HG03565 (cell line): ENCODE results near the gene OSTF1.

Experiments
- ATAC-seq: cut with Tn5 transposase; IDR thresholded peaks from one replicate; pipeline ENCODE4 v1.9.1; 2021; ENCODE audit warnings: mild to moderate bottlenecking, moderate library complexity; ENCODE audit not compliant: unreplicated experiment

The OSTF1 gene

DNA sequence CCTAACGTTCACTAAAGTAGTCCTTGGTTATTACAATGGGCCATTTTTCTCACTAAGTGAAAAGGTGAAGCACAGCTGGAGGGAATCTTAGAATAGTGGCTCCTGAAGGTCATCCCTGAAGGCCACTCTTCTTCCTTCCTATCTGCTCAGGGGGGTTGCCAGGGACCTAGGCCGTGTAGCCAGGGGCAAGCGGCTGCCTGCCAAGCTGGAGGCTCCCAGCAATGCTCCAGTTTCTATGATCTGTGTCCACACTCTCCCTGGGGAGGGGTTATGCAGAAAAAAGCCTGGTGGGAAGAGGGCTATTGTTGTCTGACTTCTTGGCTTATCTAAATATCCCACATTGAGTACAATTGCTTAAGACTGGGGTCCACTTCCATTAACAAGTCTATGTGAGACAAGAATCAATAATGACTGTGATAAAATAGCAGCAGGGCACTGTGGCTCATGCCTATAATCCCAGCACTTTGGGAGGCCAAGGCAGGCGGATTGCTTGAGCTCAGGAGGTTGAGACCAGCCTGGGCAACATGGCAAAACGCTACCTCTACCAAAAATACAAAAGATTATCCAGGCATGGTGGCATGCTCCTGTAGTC, 4.1 kb upstream of the OSTF1 start:
- no peak for ATAC-seq

DNA sequence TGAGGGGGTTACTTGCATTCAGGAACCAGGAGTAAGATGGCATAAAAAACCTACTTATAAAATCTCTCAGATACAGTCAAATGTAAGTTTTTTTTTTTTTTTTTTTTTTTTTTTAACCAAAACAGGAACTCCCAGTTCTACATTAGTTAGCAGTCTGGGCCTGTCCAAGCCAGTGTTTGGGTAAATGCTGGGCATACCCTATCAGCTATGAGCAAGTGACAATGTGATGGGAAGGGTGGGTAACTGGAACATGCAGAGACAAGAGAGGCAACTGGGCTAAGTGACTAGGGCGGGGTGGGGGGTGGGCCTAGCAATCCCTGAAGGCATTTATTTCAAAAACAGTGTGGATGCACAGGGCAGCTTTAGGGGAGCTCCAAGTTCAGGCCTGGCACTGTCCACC, 2.7 kb upstream of the OSTF1 start:
- ATAC-seq = no peak

DNA sequence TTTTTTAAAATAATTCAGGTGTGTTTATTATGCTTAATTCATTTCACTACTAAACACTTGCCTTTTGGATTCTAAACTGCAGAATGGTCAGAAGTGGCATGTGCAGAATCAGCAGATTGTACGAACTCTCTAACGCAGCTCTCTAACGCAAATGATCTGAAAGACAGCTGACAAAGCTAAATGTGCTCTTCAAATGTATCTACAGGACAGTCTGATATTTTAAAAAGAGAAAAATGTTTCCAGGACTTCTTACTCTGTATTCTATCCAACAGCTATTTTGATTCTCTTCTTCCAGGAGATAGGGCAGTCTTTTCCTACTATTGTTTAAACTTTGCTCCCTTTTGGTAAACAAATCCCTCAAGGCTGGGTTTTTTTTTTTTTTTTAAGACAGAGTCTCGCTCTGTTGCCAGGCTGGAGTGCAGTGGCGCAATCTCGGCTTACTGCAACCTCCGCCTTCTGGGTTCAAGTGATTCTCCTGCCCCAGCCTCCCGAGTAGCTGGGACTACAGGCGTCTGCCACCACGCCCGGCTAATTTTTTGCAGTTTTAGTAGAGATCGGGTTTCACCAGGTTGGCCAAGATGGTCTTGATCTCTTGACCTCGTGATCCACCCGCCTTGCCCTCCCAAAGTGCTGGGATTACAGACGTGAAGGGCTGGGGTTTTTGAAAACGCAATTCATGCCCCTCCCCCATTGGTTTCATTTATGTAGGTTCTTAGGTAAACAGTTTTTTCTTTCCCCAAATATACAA, 1.6 kb upstream of the OSTF1 start:
- ATAC-seq = no peak

DNA sequence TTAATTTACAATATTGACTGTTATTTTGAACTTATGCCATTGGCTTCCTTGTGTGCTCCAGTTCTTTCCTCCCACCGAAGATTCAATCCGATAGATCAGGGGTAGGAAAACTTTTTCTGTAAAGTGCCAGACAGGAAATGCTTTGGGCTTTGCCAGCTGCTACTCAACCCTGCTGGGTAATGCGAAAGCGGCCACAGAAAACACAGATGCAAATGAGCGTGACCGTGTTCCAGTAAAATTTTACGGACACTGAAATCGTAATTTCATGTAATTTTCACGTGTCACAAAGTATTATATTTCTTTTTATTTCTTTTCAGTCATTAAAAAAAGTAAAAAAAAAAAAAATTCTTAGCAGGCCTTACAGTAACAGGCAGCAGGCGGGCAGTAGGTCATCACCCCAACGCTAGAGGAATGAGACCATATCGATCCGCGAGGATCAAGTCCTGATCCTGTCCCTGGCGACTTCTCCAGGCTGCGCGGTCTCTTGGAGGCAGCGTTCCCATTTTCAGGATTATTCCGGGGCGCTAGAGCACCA, 958 bp upstream of the OSTF1 start:
- ATAC-seq = no peak

DNA sequence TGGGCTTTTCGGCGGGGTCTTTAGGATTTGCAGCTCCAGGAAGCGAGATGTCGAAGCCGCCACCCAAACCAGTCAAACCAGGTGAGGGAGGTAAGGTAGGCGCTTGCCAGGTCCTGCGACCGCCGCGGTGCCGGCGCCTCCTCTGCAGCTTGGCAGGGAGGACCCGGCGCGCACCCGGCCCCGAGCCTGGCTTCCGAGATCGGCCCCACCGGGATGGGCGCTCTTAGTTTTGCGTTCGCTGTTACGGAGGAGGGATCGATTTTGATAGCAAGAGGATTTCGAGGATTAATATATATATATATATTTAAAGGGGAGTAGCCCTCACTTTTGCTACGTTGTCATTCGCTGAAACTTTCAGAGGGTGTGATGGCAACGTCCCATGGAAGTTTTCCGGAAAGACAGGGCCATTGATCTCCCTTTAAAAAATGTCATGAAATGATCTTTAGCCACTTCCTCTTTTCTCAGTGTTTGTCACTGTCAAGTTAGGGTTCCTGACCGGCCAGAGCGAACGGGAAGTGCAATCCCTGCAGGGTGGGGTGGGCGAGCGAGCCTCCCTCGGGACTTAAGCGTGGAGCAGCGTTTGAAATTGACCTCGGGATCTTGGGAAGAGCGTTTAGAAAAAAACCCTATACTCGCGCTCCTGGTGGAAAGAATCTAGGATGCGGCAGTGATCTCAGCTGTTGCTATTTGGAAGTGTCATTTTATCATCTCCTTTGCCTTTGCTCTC, 495 bp downstream of the OSTF1 start:
- peak; percentile 30 for ATAC-seq

DNA sequence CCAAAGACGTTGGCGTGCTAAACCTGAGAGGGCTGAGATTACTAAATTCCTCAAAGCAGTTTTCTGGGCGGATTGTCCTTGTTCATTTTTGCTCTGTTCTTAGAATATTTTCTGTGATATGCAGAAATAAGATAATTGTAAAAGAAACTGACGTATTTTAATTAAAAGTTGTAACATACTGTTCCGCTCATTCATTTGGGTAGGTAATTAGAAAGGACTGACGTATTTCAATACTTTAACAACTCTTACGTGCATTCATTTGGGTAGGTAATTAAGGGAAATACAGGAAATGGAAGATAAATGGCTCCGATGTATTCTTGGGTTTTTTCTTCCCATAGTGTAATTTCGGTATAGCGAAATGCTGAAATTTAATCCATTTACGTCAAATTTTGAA, 1.1 kb downstream of the OSTF1 start:
- ATAC-seq = no peak

DNA sequence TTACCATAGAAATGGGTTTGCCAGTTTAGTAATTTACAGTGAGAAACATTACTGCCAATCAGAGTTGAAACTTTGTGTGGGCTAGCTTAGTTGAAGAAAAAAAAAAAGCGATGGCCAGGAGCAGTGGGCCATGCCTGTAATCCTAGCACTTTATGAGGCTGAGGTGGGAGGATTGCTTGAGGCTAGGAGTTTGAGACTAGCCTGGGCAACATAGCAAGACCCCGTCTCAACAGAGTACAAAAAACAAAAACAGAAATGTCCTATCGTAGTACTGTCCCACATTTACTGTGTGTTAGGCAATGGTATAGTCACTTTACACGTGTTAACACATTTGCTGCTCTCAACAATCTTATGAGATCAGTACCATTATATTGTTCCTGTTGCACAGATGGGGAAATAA, 2.3 kb downstream of the OSTF1 start:
- ATAC-seq = no peak

DNA sequence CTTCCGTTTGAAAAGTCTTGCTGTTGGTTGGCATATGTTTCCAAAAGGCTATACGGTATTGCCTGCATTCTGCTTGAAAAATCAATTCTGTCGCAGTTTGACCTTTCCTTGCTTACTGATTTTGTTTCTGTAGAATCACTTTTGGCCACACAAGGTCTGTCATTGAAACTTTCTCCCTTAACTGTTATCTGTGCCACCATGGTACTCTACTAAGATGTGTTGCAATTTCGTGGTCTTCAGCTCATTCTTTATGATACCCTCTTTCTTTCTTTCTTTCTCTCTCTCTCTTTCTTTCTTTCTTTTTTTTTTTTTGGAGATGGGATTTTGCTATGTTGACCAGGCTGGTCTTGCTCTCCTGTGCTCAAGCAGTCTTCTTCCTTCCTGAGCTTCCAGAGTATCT, 4.5 kb downstream of the OSTF1 start:
- ATAC-seq = no peak

DNA sequence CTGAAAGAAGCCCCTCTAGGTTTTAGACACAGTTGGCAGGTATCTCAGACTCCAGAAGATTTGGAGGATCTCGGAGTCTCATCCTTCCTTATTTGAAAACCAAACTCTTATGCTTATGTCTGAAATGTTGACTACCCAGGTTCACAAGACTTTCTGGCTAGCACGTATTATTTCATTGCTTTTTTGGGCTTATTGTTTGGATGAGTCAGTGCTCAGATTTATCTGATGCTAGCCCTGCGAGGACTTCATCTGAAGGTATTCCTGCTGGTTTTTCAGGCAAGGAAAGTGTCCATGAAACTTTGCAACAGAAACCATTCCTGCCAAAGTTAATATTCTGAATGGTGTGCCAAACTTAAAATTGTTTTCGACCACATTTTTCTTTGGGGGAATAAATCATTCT, 8.5 kb downstream of the OSTF1 start:
- ATAC-seq = no peak

DNA sequence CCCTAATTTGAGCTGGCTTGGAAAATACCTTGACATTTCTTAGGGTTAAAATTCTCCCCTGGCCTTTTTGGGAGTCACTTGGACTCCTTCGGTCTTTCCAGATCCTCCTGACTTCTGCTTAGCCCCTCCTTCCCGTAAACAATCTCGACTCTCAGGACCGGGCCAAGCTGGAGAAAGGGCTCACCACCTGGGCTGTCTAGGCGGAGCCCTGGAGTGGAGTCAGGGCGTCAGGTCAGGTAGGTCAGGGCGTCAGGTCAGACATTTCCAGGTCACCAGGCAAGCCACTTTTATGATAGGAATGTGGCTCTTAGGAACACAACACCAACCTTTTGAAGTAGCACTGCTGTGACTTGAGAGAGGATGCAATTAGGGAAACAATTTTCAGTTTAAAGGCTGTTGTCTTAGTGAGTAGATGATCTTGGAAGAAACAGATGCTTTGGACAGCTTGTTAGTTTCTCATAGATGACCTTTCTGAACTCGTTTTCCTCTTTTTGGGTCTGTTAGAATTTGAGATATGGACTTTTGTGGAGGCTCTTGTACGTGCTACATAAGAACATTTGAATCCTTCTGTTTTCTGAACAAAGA, 12.8 kb downstream of the OSTF1 start:
- ATAC-seq = no peak

DNA sequence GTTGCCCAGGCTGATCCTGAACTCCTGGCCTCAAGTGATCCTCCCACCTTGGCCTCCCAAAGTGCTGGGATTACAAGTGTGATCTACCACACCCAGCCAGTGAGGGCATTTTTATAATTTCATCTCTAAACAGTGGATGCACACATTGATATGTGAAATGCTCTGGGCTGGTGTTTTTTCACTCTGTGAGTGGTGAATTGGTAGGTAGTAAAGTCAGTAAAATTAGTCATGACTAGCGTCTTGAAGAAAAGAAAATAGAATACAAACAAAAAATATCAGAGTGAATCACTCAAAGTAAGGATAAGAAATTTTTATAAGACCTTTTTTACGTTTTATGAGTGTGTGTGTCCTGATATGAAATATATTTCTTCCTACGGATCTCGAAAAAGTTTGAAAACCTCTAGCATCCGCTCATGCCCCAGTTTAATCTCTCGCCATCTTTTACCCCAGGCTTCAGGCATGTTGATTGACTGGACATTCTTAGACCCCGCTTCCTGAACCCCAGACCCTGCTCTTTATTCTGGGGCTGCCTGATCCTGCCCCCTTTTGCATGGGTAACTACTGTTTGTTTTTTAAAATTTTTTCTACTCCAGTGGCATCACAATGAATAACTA, 14.0 kb downstream of the OSTF1 start:
- ATAC-seq = no peak

DNA sequence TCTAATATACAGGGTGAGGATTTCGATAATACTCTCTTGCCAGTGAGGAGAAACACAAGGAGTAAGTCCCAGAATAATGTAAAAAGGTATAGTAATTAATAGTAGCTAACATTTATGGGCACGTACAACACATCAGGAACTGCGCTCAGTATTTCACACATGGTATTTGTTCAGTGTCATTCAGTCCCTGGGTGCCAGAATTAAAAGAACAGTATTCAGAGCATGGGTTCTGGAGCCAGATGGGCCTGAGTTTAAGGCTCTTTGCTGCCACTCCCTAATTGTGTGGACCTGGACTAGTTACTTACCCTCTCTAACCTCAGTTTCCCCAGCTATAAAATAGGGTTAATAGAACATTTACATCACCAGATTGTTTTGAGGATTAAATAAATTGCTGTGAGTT, 16.3 kb downstream of the OSTF1 start:
- no peak for ATAC-seq

DNA sequence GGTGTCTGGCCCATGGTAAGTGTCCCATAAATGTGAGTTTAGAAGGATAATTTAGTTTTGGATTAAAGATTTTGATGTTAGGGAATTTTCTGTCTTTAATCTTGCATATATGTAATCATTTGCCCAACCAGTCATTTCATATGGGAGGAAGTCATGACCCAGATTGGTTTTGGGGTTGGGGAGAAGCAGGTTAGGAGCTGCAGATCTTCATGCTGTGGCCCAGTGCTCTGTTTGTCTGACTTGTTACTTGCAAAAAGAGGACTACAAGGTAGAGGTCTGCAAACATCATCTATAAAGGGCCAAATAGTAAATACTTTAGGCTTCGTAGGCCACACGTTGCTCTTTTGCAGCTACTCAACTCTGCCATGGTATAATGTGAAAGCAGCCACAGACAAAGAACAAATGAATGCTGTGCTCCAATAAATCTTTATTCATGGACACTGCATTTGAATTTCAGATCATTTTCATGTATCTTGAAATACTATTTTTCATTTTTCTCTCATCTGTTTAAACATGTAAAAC, 16.8 kb downstream of the OSTF1 start:
- no peak for ATAC-seq

DNA sequence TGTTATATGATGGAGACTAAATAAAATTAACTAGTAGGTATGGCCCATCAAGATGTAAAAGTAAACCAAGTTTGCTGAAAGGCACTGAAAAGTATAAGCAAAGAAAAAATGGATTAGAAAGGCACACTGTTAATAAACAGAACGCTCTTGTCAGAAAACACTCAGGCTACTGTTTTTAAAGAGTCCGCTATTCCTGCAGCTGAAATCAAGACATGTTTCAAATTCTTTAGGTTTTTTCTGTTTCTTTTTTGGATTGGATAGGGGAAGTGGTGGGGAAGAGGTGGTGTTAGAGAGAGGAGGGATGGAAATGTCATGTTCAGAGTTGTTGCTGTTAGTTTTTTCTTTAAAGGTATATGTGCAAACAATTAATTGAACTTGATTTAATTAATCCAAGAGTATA, 17.5 kb downstream of the OSTF1 start:
- no peak for ATAC-seq

DNA sequence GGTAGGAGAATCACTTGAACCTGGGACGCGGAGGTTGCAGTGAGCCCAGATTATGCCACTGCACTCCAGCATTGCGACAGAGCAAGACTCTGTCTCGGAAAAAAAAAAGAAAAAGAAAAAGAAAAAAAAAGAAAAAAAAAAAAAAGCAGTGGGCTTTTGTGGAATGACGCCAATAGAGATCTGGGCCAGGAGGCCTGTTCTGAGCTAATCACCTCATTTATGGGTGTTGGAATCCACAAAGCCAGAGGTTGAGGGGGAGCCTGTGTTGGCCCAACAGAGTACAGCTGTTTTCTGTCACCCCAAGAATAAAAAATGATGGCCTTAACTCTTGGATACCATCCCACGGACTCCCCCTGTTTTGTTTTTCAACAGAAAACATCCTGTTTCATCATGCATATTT, 18.5 kb downstream of the OSTF1 start:
- no peak for ATAC-seq

DNA sequence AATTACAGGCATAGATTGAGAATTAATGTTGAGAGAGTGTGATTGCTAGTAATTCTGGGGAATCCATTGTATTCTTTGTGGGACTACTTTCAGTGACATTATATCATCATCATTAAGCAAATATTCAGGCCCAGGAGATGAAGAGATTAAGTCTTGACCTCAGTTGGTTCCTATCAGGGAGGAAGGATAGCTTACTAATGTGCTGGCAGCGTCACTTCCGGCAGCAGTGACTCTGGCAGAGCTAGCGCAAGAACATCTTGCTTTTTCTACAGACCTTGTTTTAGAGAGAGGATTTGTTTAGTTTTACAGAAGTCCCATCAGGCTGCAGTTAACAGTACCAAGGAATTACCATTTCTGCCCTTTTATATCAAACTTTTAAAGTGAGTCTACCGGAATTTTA, 20.3 kb downstream of the OSTF1 start:
- no peak for ATAC-seq

DNA sequence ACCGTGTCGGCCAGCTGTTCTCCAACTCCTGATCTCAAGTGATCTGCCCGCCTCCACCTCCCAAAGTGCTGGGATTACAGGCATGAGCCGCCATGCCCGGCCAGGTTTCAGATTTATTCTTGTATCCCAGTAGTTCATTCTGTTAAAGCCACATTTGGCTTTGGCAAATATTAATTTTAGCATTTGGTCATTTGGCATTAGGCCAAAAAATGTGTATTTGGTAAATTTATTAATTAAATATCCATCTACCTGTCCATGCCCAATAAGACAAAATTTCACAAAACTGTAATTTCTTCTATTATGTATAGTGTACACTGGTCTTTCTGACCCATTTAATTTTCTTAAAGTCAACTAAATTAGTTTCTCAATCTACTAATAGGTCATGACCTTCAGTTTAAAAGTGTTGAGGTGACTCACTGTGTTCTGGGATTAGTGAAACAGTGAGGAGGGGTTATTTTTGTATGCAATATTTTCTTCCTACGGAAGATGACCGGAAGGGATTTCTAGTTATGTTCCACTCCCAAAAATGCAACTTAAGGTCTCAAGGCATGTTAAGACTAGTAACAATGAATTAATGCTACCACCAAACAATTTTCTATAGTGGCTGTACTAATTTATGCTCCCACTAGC, 21.0 kb downstream of the OSTF1 start:
- ATAC-seq = no peak

DNA sequence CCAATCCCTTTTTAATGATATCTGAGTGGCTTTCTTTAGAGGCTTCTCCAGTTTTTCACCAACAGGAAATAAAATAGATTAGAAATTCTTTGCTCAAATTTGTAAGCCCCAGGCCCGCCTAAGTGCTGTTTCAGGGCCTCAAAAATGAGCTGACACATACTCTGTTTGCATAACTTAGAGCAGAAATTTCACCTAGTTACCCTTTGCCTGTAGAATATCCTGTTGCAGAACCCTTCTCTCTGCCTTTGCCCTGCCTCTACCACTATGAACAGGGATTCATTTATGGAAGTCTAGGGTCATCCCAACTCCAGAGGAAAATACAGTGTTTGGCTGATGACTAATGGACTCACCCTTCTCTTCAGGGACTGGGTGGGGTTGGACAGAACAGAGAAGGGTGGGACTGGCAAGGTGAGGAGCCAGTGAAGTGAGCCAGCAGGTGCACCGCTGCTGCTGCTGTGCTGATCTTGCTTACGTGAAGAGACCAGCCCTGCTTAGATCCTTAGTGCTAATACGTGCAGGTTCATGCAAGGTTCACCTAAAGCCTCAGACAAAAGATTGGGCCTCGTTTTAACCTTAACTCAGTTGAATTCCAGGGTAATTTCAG, 22.8 kb downstream of the OSTF1 start:
- ATAC-seq = no peak

DNA sequence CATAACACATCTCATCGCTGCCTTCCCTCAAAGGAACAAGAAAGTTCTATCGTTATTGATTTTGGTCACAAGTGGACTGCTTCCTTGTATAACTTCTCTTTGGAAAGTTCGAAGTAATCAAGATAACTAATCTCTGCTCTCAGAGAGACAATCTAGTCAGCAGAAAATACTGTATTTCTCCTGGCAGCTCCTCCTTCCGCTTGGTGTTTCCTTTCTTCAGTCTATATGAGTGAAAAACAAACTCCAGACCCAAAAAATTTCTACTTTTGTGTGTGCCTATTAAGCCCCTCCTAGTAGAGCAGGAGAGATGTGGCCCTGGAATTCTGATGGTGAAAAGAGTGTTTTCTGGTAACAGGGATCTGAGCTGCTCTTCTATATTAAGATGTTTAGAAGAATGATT, 24.5 kb downstream of the OSTF1 start:
- ATAC-seq = no peak

DNA sequence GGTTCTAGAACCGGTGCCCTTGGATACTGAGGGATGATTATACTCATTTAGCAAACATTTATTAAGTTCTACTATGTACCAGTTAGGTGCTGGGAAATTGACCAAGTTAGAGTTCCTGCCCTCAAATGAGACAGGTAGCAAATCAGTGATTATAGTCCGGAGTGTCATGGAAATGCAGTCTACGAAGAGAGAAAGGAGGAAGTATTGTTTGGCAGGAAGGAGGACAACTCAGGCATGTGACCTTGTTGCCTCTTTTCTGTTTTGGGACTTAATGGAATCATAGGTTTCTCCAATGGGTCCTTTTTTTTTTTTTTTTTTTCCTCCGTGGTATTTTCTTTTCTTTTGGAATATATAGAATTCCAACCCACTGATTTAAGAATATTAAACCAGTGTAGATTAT, 28.0 kb downstream of the OSTF1 start:
- no peak for ATAC-seq
